T-helper 1 cell treated with Interleukin-12 subunit alpha and Interleukin-12 subunit beta and Interleukin-4 antibody, amounts not matched to agents 30 μg/mL and 1 μg/mL, for 36 hours (primary cell): ENCODE measurements around the gene DDX19B.
A peak's percentile ranks its signal among the peaks of the same experiment; 100 is the strongest.
"Not testable (repeated sequence)": the region's sequence is repeated elsewhere in the genome, so short reads cannot be mapped to it uniquely, and the experiment has no call there.

Experiments
- H3K27ac Mint-ChIP-seq: one replicate; pipeline ENCODE4 v1.8.0; 2021; ENCODE audit warnings: mild to moderate bottlenecking, mixed read lengths
- H3K27me3 Mint-ChIP-seq: one replicate; pipeline ENCODE4 v1.8.0; 2021; ENCODE audit warnings: low read depth, mixed read lengths
- H3K36me3 Mint-ChIP-seq: one replicate; pipeline ENCODE4 v1.8.0; 2021; ENCODE audit warnings: low read depth, mixed read lengths
- H3K4me1 Mint-ChIP-seq: one replicate; pipeline ENCODE4 v1.8.0; 2021; ENCODE audit warnings: low read depth, mixed read lengths
- H3K4me3 Mint-ChIP-seq: one replicate; pipeline ENCODE4 v1.8.0; 2021; ENCODE audit warnings: mild to moderate bottlenecking, moderate library complexity, mixed read lengths
- H3K9me3 Mint-ChIP-seq: one replicate; pipeline ENCODE4 v1.8.0; 2021; ENCODE audit warnings: mixed read lengths

Gene DDX19B

DNA sequence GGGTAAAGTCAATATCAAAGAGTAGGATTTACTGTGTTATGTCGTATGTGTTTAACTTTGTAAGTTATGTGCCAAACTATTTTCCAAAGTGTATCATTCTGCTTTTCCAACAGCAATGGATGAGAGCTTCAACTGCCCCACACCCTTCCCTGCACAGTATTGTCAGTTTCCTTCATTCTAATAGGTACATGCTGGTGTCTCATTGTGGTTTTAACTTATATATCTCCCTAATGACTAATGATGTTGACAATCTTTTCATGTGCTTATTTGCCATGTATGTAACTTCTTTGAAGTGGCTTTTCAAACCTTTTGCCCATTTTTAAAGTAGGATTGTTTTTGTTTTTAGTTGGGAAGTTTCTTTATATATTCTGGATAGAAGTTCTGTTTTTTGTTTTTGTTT lies 3.8 kb downstream of the DDX19B start:
- H3K4me1 Mint-ChIP-seq: peaks cover 40% of the 10 kb centered on the region
- no peak overlapping the region for H3K27ac Mint-ChIP-seq
- no peaks in the 10 kb centered on the region for H3K27me3 Mint-ChIP-seq
- H3K9me3 Mint-ChIP-seq: peaks cover 11% of the 10 kb centered on the region
- no peak overlapping the region for H3K4me3 Mint-ChIP-seq
- peaks cover 37% of the 10 kb centered on the region for H3K36me3 Mint-ChIP-seq

GRCh38 chr16:70304892-70305448 lies 6.0 kb downstream of the DDX19B start:
- H3K27me3 Mint-ChIP-seq: no peaks in the 10 kb centered on the region
- no peak overlapping the region for H3K27ac Mint-ChIP-seq
- H3K4me1 Mint-ChIP-seq: peaks cover 31% of the 10 kb centered on the region
- no peak overlapping the region for H3K4me3 Mint-ChIP-seq
- H3K36me3 Mint-ChIP-seq: peaks cover 33% of the 10 kb centered on the region
- peaks cover 11% of the 10 kb centered on the region for H3K9me3 Mint-ChIP-seq

- H3K9me3 Mint-ChIP-seq: no peaks in the 10 kb centered on the region
- H3K27me3 Mint-ChIP-seq: no peaks in the 10 kb centered on the region
- no peak overlapping the region for H3K27ac Mint-ChIP-seq
- H3K4me3 Mint-ChIP-seq: no peak overlapping the region
- peaks cover 17% of the 10 kb centered on the region for H3K4me1 Mint-ChIP-seq
- H3K36me3 Mint-ChIP-seq: peaks cover 18% of the 10 kb centered on the region
Measured at GRCh38 chr16:70306880-70307279, 7.9 kb downstream of the DDX19B start.

- H3K27me3 Mint-ChIP-seq, H3K9me3 Mint-ChIP-seq, H3K27ac Mint-ChIP-seq, H3K4me3 Mint-ChIP-seq: not testable (repeated sequence)
- Mint-ChIP-seq H3K4me1 (peaks cover 12% of the 10 kb centered on the region), H3K36me3 (peaks cover 13% of the 10 kb centered on the region)
Measured at GRCh38 chr16:70307726-70308125, 8.7 kb downstream of the DDX19B start.

DNA sequence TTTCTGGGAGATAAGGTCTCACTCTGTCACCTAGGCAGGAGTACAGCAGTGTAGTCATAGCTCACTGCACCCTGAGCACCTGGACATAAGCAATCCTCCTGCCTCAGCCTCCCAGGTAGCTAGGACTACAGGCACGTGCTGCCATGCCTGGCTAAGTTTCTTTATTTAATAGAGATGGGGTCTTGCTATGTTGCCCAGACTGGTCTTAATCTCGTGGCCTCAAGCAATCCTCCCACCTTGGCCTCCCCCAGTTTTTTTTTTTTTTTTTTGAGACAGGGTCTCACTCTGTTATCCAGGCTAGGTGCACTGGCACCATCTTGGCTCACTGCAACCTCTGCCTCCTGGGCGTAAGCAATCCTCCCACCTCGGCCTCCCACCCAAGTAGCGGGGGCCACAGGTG lies 21.1 kb downstream of the DDX19B start:
- Mint-ChIP-seq H3K4me1 (no peaks in the 10 kb centered on the region), H3K27me3 (no peaks in the 10 kb centered on the region), H3K9me3 (no peaks in the 10 kb centered on the region), H3K4me3 (no peak overlapping the region), H3K27ac (no peak overlapping the region), H3K36me3 (peaks cover 8% of the 10 kb centered on the region)

GRCh38 chr16:70324998-70325747 lies 26.2 kb downstream of the DDX19B start:
- Mint-ChIP-seq H3K9me3 (no peaks in the 10 kb centered on the region), H3K4me1 (no peaks in the 10 kb centered on the region), H3K27ac (no peak overlapping the region), H3K4me3 (no peak overlapping the region), H3K36me3 (peaks cover 14% of the 10 kb centered on the region), H3K27me3 (no peaks in the 10 kb centered on the region)

DNA sequence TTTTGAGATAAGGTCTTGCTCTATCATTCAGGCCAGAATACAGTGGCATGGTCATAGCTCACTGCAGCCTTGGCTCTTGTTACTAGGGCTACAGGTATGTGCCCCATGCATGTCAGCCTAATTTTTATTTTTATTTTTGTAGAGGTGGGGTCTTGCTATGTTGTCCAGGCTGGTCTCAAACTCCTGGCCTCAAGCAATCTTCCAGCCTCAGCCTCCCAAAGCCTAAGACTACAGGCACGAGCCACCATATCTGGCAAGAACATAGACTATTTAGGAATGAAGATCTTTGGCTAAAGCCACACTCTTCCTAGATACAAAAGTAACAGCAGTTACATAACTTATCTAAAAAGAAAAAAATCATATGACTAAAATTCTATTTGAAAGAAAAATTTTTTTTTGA lies 32.1 kb downstream of the DDX19B start:
- Mint-ChIP-seq H3K36me3 (peaks cover 24% of the 10 kb centered on the region), H3K9me3 (no peaks in the 10 kb centered on the region), H3K27ac (no peak overlapping the region), H3K27me3 (no peaks in the 10 kb centered on the region), H3K4me3 (no peak overlapping the region), H3K4me1 (peaks cover 3% of the 10 kb centered on the region)

DNA sequence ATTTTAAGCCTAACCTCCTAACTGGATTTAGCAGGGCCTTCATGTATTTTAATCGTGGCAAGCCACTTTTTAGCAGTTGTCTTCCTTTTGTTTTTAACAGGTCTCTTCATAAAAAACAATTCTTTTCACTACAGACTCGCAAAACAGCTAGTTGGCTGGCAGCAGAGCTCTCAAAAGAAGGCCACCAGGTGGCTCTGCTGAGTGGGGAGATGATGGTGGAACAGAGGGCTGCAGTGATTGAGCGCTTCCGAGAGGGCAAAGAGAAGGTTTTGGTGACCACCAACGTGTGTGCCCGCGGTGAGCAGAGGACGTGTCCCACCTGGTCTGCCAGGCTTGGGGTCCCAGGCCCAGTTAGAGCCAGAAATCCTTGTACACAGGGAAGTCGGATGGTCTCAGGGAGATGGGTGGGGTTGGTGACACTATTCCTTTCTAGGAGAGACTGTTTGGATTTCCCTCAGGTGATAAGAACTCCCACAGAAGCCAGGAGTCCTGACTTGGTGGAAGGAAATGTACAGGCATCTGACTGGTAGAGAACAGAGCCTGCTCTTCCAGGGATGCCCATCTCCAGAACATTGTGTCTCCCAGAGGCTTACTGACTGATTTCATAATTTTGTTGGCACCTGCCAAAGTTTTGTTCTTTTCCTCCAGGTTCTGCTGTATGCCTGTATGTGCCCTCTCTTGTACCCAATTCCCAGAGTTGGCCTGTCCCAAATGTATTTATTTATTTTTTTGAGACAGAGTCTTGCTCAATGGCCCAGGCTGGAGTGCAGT lies 32.8 kb downstream of the DDX19B start:
- H3K27ac Mint-ChIP-seq: no peak overlapping the region
- H3K4me3 Mint-ChIP-seq: no peak overlapping the region
- no peaks in the 10 kb centered on the region for H3K27me3 Mint-ChIP-seq
- no peaks in the 10 kb centered on the region for H3K9me3 Mint-ChIP-seq
- peaks cover 3% of the 10 kb centered on the region for H3K4me1 Mint-ChIP-seq
- peaks cover 25% of the 10 kb centered on the region for H3K36me3 Mint-ChIP-seq

GRCh38 chr16:70332728-70333127 lies 33.7 kb downstream of the DDX19B start:
- H3K4me3 Mint-ChIP-seq, H3K4me1 Mint-ChIP-seq, H3K27me3 Mint-ChIP-seq, H3K27ac Mint-ChIP-seq, H3K9me3 Mint-ChIP-seq: not testable (repeated sequence)
- H3K36me3 Mint-ChIP-seq: peaks cover 25% of the 10 kb centered on the region

- peaks cover 2% of the 10 kb centered on the region for H3K4me1 Mint-ChIP-seq
- H3K4me3 Mint-ChIP-seq: no peak overlapping the region
- H3K9me3 Mint-ChIP-seq: no peaks in the 10 kb centered on the region
- no peaks in the 10 kb centered on the region for H3K27me3 Mint-ChIP-seq
- H3K36me3 Mint-ChIP-seq: peaks cover 21% of the 10 kb centered on the region
- H3K27ac Mint-ChIP-seq: no peak overlapping the region
Measured at GRCh38 chr16:70337814-70338213, 38.8 kb downstream of the DDX19B start.

- Mint-ChIP-seq H3K4me3 (no peak overlapping the region), H3K27ac (no peak overlapping the region), H3K36me3 (peaks cover 2% of the 10 kb centered on the region), H3K4me1 (peaks cover 9% of the 10 kb centered on the region), H3K27me3 (no peaks in the 10 kb centered on the region), H3K9me3 (no peaks in the 10 kb centered on the region)
Measured at GRCh38 chr16:70341600-70341999, 42.6 kb downstream of the DDX19B start.

GRCh38 chr16:70342016-70342415 lies 43.0 kb downstream of the DDX19B start:
- peaks cover 5% of the 10 kb centered on the region for H3K36me3 Mint-ChIP-seq
- no peak overlapping the region for H3K27ac Mint-ChIP-seq
- peaks cover 9% of the 10 kb centered on the region for H3K4me1 Mint-ChIP-seq
- H3K9me3 Mint-ChIP-seq: no peaks in the 10 kb centered on the region
- H3K4me3 Mint-ChIP-seq: no peak overlapping the region
- H3K27me3 Mint-ChIP-seq: no peaks in the 10 kb centered on the region

DNA sequence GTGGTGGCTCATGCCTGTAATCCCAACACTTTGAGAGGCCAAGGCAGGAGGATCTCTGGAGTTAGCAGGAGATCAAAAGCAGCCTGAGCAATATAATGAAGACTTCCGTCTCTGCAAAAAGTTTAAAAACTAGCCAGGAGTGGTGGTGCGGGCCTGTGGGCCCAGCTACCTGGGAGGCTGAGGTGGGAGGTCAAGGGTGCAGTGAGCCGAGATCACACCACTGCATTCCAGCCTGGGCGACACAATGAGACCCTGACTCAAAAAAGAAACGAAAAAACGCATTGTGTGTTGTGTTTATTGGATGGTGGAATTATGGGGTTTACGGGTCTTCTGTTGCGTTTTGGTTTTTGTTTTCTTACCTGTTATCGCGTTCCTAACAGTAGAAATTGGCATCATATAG lies 46.9 kb downstream of the DDX19B start:
- no peaks in the 10 kb centered on the region for H3K9me3 Mint-ChIP-seq
- H3K36me3 Mint-ChIP-seq: peaks cover 5% of the 10 kb centered on the region

GRCh38 chr16:70348991-70349390 lies 50.0 kb downstream of the DDX19B start:
- Mint-ChIP-seq H3K36me3 (peaks cover 13% of the 10 kb centered on the region), H3K4me1 (peaks cover 17% of the 10 kb centered on the region), H3K4me3 (no peak overlapping the region), H3K27me3 (no peaks in the 10 kb centered on the region), H3K9me3 (no peaks in the 10 kb centered on the region), H3K27ac (no peak overlapping the region)

More for the DNA sequence above, 46.9 kb downstream of the DDX19B start:
- H3K4me1 Mint-ChIP-seq: peaks cover 17% of the 10 kb centered on the region
- H3K27me3 Mint-ChIP-seq: no peaks in the 10 kb centered on the region
- H3K4me3 Mint-ChIP-seq: peak overlapping the region; percentile 97
- peak overlapping the region; percentile 89 for H3K27ac Mint-ChIP-seq

GRCh38 chr16:70349783-70350182 lies 50.8 kb downstream of the DDX19B start:
- Mint-ChIP-seq H3K27me3 (no peaks in the 10 kb centered on the region), H3K9me3 (no peaks in the 10 kb centered on the region), H3K4me3 (no peak overlapping the region), H3K27ac (no peak overlapping the region), H3K4me1 (peaks cover 17% of the 10 kb centered on the region), H3K36me3 (peaks cover 13% of the 10 kb centered on the region)
